Calu3 (cell line): ENCODE measurements around the gene CFAP299. TPM values are rescaled to one million over a fixed set of nuclear protein-coding genes. Genes with fewer than 3 reads are reported as not detected.

Experiments used
- BruUV-seq: library from RNA; stranded (reverse); fragments of 400-500 nt; replicated peaks from 2 replicates; lab custom pipeline; 2021; lab: Mats Ljungman, UMichigan
- CTCF ChIA-PET: fragments of 300-600 bp; sonication (Branson Sonifier 250); formaldehyde crosslinking; loops from one replicate; lab custom pipeline; 2022; ENCODE audit warnings: antibody characterized with exemption; lab: Charles Lee
- DNase-seq: peaks from one replicate; pipeline ENCODE4 v3.0.0; 2022
- H3K27ac Mint-ChIP-seq: one replicate; pipeline ENCODE4 v1.8.0; 2022; ENCODE audit warnings: mixed read lengths; ENCODE audit not compliant: unreplicated experiment
- H3K27me3 Mint-ChIP-seq: one replicate; pipeline ENCODE4 v1.8.0; 2022; ENCODE audit warnings: mixed read lengths; ENCODE audit not compliant: unreplicated experiment
- H3K36me3 Mint-ChIP-seq: one replicate; pipeline ENCODE4 v1.8.0; 2022; ENCODE audit warnings: mild to moderate bottlenecking, moderate library complexity, mixed read lengths; ENCODE audit not compliant: insufficient read depth, unreplicated experiment
- H3K4me1 Mint-ChIP-seq: one replicate; pipeline ENCODE4 v1.8.0; 2022; ENCODE audit warnings: mild to moderate bottlenecking, low read depth, mixed read lengths; ENCODE audit not compliant: unreplicated experiment
- H3K4me3 Mint-ChIP-seq: one replicate; pipeline ENCODE4 v1.8.0; 2022; ENCODE audit warnings: mild to moderate bottlenecking, low read depth, moderate library complexity, mixed read lengths; ENCODE audit not compliant: unreplicated experiment
- H3K9me3 Mint-ChIP-seq: one replicate; pipeline ENCODE4 v1.8.0; 2022; ENCODE audit warnings: low read depth, mixed read lengths; ENCODE audit not compliant: unreplicated experiment
- CTCF ChIP-seq: fragments of 200-600 bp; IDR thresholded peaks from one replicate; pipeline ENCODE4 v1.8.0; 2022; ENCODE audit warnings: antibody characterized with exemption; ENCODE audit not compliant: unreplicated experiment
- intact Hi-C: fragments of 100-400 bp; cut with micrococcal nuclease; formaldehyde crosslinking; loops from one replicate; pipeline ENCODE4 v1.10.0; 2022; ENCODE audit not compliant: unreplicated experiment
- total RNA-seq: library from RNA; stranded (reverse); gene quantifications from 2 replicates; pipeline ENCODE4 v1.2.3, GENCODE V29; 2022

Gene CFAP299
- total RNA-seq, 1 experiment from 2014 or later, result not detected

- DNase-seq, result no peak
- intact Hi-C loops, result no loop called here
- H3K27me3 Mint-ChIP-seq, result no peaks in the 10 kb centered on the region
- H3K27ac Mint-ChIP-seq, result no peak overlapping the region
- TF ChIP-seq CTCF, result no peak
- no peaks in the 10 kb centered on the region for H3K36me3 Mint-ChIP-seq
- no peak overlapping the region for H3K4me3 Mint-ChIP-seq
- no TSS peak for BruUV-seq
- CTCF ChIA-PET, result no interaction called here
- no peaks in the 10 kb centered on the region for H3K4me1 Mint-ChIP-seq
- peaks cover 2% of the 10 kb centered on the region for H3K9me3 Mint-ChIP-seq
Measured at GRCh38 chr4:80447493-80447892, 112.0 kb downstream of the CFAP299 start.

- no TSS peak for BruUV-seq
- no peak overlapping the region for H3K4me3 Mint-ChIP-seq
- no peak for DNase-seq
- no peaks in the 10 kb centered on the region for H3K36me3 Mint-ChIP-seq
- no peaks in the 10 kb centered on the region for H3K27me3 Mint-ChIP-seq
- no peaks in the 10 kb centered on the region for H3K4me1 Mint-ChIP-seq
- H3K27ac Mint-ChIP-seq, result no peak overlapping the region
- no peak for TF ChIP-seq CTCF
- intact Hi-C loops, result no loop called here
- CTCF ChIA-PET, result no interaction called here
- no peaks in the 10 kb centered on the region for H3K9me3 Mint-ChIP-seq
Measured at GRCh38 chr4:80448056-80448455, 112.5 kb downstream of the CFAP299 start.

GRCh38 chr4:80452055-80452454 is 116.5 kb downstream of the CFAP299 start:
- Mint-ChIP-seq H3K27ac (no peak overlapping the region), H3K4me1 (no peaks in the 10 kb centered on the region), H3K9me3 (no peaks in the 10 kb centered on the region), H3K4me3 (no peak overlapping the region), H3K27me3 (no peaks in the 10 kb centered on the region), H3K36me3 (no peaks in the 10 kb centered on the region)
- CTCF ChIA-PET, result no interaction called here
- DNase-seq, result no peak
- BruUV-seq, result no TSS peak
- TF ChIP-seq CTCF, result no peak
- intact Hi-C loops, result no loop called here

GRCh38 chr4:80452768-80453167 is 117.2 kb downstream of the CFAP299 start:
- H3K4me1 Mint-ChIP-seq, result no peaks in the 10 kb centered on the region
- no peak for TF ChIP-seq CTCF
- H3K36me3 Mint-ChIP-seq, result no peaks in the 10 kb centered on the region
- no TSS peak for BruUV-seq
- no peaks in the 10 kb centered on the region for H3K9me3 Mint-ChIP-seq
- CTCF ChIA-PET, result no interaction called here
- intact Hi-C loops, result no loop called here
- H3K27me3 Mint-ChIP-seq, result no peaks in the 10 kb centered on the region
- H3K4me3 Mint-ChIP-seq, result no peak overlapping the region
- no peak overlapping the region for H3K27ac Mint-ChIP-seq
- DNase-seq, result no peak
